PFSK-1 (cell line): ENCODE data around the gene PKN1.

ENCODE experiments used
- FOXP2 ChIP-seq: optimal IDR thresholded peaks from 2 replicates; pipeline ENCODE3; 2011; ENCODE audit warnings: borderline replicate concordance, control low read depth, inconsistent platforms; ENCODE audit not compliant: insufficient read depth; ENCODE audit errors: extremely low read length, extremely low read depth
- POLR2AphosphoS5 ChIP-seq: IDR thresholded peaks from 2 replicates; pipeline ENCODE4 v1.6.1; 2012; ENCODE audit warnings: low read depth, mild to moderate bottlenecking, control low read depth, low read length, moderate library complexity
- SIN3A ChIP-seq: IDR thresholded peaks from 2 replicates; pipeline ENCODE4 v1.6.1; 2012; ENCODE audit warnings: mild to moderate bottlenecking, low read length, moderate library complexity, borderline replicate concordance; ENCODE audit not compliant: insufficient read depth
- TAF1 ChIP-seq: IDR thresholded peaks from 2 replicates; pipeline ENCODE4 v1.6.1; 2012; ENCODE audit warnings: low read length, control low read depth, borderline replicate concordance; ENCODE audit not compliant: insufficient read depth
- TF ChIP-seq, protein P1 (sequence below), 2 experiments: IDR thresholded peaks; 2 replicates each; pipeline versions ENCODE4 v1.6.1 to v1.8.0; 2011 to 2012; ENCODE audit warnings: low read depth in 2 of 2, low read length in 2 of 2, control low read depth in 1 of 2, inconsistent platforms in 1 of 2, mild to moderate bottlenecking in 1 of 2, moderate library complexity in 1 of 2; ENCODE audit not compliant: insufficient read depth in 1 of 2

PKN1 gene

DNA sequence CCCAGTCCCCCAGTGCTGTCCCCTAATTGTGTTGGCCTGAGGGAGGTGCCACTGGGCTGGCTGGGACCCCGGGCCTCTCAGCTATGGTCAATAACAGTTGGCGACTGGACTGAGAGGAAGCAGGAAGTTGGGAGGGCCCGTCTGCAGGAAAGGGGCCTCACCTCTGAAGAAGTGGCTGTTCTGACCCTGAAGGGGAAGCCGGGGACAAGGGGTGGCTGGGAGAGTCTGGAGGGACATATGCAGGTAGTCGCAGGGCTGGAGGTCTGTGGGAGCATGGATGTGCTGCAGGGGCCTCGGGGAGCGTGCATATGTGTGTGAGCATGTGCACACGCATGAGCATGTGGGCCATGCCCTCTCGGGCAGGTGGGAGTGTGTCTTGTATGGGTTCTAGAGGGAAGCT is 5.9 kb downstream of the PKN1 start:
- TF ChIP-seq SIN3A: no peak
- no peak for TF ChIP-seq POLR2AphosphoS5
- TF ChIP-seq FOXP2: no peak
- TF ChIP-seq TAF1: no peak
- TF ChIP-seq, protein P1, sequence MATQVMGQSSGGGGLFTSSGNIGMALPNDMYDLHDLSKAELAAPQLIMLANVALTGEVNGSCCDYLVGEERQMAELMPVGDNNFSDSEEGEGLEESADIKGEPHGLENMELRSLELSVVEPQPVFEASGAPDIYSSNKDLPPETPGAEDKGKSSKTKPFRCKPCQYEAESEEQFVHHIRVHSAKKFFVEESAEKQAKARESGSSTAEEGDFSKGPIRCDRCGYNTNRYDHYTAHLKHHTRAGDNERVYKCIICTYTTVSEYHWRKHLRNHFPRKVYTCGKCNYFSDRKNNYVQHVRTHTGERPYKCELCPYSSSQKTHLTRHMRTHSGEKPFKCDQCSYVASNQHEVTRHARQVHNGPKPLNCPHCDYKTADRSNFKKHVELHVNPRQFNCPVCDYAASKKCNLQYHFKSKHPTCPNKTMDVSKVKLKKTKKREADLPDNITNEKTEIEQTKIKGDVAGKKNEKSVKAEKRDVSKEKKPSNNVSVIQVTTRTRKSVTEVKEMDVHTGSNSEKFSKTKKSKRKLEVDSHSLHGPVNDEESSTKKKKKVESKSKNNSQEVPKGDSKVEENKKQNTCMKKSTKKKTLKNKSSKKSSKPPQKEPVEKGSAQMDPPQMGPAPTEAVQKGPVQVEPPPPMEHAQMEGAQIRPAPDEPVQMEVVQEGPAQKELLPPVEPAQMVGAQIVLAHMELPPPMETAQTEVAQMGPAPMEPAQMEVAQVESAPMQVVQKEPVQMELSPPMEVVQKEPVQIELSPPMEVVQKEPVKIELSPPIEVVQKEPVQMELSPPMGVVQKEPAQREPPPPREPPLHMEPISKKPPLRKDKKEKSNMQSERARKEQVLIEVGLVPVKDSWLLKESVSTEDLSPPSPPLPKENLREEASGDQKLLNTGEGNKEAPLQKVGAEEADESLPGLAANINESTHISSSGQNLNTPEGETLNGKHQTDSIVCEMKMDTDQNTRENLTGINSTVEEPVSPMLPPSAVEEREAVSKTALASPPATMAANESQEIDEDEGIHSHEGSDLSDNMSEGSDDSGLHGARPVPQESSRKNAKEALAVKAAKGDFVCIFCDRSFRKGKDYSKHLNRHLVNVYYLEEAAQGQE (IDR thresholded peaks at IDR 0.05; ENCODE audit: insufficient read depth in 1 of 2, low read depth in 2 of 2, low read length in 2 of 2): no peak

GRCh38 chr19:14440049-14440448 is 6.9 kb downstream of the PKN1 start:
- TF ChIP-seq SIN3A: no peak
- TF ChIP-seq, protein P1 (IDR thresholded peaks at IDR 0.05; ENCODE audit: insufficient read depth in 1 of 2, low read depth in 2 of 2, low read length in 2 of 2): no peak
- no peak for TF ChIP-seq TAF1

DNA sequence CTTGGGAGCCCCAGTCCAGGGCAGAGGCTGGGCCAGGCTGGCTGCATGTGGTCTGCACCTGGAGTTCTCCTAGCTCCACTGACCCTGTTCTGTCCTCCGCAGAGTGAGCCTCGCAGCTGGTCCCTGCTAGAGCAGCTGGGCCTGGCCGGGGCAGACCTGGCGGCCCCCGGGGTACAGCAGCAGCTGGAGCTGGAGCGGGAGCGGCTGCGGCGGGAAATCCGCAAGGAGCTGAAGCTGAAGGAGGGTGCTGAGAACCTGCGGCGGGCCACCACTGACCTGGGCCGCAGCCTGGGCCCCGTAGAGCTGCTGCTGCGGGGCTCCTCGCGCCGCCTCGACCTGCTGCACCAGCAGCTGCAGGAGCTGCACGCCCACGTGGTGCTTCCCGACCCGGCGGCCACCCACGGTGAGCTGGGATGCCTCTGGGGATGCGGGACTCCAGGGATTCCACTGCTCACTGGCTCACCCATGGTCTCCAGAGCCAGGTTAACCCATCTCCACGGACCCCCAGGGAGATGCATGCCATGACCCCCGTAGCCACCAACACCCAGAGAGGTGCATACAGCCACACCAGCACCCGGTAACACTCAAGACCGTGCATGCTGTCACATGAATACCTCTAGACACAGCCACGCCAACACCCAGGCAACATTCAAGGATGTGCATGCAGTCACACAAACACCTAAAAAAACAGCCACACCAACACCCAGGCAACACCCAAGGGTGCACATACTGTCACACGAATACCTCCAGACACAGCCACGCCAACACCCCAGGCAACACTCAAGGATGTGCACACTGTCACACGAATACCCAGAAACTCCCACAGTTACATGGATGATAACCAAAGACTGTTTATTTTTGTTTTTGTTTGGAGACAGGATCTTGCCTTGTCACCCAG is 8.2 kb downstream of the PKN1 start:
- TF ChIP-seq TAF1 (no peak), SIN3A (no peak), POLR2AphosphoS5 (no peak)
- TF ChIP-seq, protein P1 (IDR thresholded peaks at IDR 0.05; ENCODE audit: insufficient read depth in 1 of 2, low read depth in 2 of 2, low read length in 2 of 2): no peak

- TF ChIP-seq POLR2AphosphoS5: no peak
- TF ChIP-seq TAF1: no peak
- no peak for TF ChIP-seq FOXP2
- no peak for TF ChIP-seq SIN3A
- TF ChIP-seq, protein P1 (IDR thresholded peaks at IDR 0.05; ENCODE audit: insufficient read depth in 1 of 2, low read depth in 2 of 2, low read length in 2 of 2): no peak
Observed at GRCh38 chr19:14442891-14443631, 10.0 kb downstream of the PKN1 start.
